ENCODE results near the gene DNAI4. TPM values are rescaled to one million over a fixed set of nuclear protein-coding genes. Genes with fewer than 3 reads are reported as not detected.
"Not testable (repeated sequence)": the region's sequence is repeated elsewhere in the genome, so short reads cannot be mapped to it uniquely, and the experiment has no call there.

The DNAI4 gene, protein sequence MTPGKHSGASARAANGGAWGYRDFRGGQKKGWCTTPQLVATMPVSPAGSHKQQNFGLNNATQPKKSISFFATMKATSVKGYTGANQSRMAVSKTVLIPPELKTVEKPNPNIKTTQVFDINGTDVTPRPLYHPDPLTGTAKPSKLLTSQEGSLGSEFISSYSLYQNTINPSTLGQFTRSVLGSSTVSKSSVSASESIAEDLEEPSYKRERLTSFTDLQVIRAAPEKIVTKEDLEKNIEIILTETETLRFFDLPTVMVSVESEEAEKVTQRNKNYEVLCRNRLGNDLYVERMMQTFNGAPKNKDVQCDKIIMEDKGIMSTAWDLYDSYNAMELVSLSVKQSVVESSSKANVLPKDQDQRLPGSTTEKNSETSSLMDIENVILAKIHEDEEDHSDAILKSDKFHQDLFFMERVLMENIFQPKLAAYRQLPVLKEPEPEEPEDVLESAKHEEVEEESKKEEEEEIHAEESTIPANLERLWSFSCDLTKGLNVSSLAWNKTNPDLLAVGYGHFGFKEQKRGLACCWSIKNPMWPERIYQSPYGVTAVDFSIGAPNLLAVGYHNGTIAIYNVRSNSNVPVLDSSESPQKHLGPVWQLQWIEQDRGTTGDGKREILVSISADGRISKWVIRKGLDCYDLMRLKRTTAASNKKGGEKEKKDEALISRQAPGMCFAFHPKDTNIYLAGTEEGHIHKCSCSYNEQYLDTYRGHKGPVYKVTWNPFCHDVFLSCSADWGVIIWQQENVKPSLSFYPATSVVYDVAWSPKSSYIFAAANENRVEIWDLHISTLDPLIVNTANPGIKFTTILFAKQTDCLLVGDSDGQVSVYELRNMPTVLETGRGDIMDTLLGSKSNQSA
- total RNA-seq = 1 to 10 TPM in 1 of 2 donors, under 1 TPM in 1; 0.66 to 9.1 TPM

DNA sequence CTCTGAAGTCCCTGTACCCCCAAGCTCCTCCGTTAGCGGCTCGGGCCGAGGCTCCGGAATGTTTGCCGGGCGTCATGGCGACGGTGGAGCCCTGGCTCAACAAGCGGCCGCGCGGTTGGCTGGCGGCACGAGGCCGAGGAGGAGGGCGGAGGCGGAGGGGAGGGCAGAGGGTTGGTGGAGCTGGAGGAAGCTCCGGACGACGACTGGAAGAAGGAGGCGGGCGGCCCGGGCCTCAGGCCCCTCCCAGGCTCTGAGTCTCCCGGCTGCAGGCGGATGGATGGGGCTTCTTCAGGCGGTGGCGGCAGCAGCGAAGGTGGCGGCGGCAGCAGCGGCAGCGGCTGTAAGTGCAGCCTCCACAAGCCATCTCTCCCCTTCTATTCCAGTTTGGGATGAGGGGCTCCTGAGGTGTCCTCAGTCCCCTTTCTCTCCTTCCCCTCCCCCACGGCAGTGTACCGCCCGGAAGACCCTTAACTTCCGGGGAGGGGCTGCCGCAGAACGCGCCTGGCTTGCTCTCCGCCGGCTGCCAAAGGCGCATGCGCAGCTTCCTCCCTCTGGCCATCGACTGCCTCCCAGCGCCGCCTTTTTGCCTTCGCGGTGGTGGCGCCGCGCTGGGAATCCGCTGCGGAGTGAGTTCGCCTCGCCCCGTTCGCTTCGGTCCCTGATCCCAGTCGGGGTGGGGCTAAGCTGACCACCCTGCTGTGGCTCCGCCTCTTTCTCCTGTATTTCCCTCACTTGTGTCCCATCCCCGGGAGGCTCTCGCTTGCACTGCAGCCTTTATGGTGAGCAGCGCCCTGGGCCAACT is at the start of gene DNAI4, which contains the start of gene MIER1:
TSS of gene DNAI4 (minus strand) at position 101 of the 802 bp plus-strand sequence. CDS start at position 76, 25 bp downstream.
TSS of gene MIER1 (plus strand) at position 235 of the 802 bp plus-strand sequence. CDS start at position 274, 39 bp downstream.
- DNase-seq = peak; percentile 98
- Histone ChIP-seq H3K27me3 (no peaks in the 10 kb centered on the region), H3K9me3 (no peaks in the 10 kb centered on the region), H3K36me3 (replicated peaks in 1 of 2; ENCODE audit: insufficient read depth in 1 of 2, low read depth in 2 of 2) (no peaks in the 10 kb centered on the region), H3K4me1 (peaks cover 19% of the 10 kb centered on the region), H3K27ac (peak within 1 kb of the TSS; percentile 75 to 94 (median 80)), H3K4me3 (peak within 1 kb of the TSS; percentile 37 to 87)
- 0 to 1% methylated on average over 16 to 57 of the region's 64 CpGs for WGBS, 2 donors
- intact Hi-C loops (cut with DNase I) = no loop called here
- TF ChIP-seq POLR2A (IDR thresholded peaks at IDR 0.05) = peak; percentile 26 to 72 (median 70)
- TF ChIP-seq, protein P1, sequence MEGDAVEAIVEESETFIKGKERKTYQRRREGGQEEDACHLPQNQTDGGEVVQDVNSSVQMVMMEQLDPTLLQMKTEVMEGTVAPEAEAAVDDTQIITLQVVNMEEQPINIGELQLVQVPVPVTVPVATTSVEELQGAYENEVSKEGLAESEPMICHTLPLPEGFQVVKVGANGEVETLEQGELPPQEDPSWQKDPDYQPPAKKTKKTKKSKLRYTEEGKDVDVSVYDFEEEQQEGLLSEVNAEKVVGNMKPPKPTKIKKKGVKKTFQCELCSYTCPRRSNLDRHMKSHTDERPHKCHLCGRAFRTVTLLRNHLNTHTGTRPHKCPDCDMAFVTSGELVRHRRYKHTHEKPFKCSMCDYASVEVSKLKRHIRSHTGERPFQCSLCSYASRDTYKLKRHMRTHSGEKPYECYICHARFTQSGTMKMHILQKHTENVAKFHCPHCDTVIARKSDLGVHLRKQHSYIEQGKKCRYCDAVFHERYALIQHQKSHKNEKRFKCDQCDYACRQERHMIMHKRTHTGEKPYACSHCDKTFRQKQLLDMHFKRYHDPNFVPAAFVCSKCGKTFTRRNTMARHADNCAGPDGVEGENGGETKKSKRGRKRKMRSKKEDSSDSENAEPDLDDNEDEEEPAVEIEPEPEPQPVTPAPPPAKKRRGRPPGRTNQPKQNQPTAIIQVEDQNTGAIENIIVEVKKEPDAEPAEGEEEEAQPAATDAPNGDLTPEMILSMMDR (IDR thresholded peaks at IDR 0.05) = peak in 4 of 7 experiments; percentile 37 to 70 (median 54)
- peak; percentile 97 for ATAC-seq

DNA sequence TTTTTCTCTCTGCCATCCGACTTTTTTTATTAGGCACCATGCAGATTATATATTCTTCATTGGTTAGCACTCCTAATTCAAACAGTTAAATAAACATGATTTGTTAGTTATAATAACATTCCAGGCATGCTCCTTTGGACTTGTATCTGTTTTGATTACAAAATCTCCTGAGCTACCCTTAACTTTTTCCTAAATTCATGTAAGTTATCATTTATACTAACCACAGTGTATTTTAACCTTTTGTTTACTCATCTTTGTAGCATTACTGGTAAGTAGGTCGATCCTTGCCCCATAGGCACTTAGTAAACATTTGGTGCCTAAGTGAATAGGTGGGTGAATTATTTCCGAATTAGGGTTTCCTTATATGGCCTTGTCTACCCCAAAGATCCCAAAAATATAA is 43.9 kb upstream of the DNAI4 start:
- 76 to 83% methylated on average over 3 of the region's 3 CpGs for WGBS, 2 donors
- intact Hi-C loops (cut with DNase I) = no loop called here
- H3K4me1 ChIP-seq = no peaks in the 10 kb centered on the region
- DNase-seq (no peak), ATAC-seq (no peak)
- H3K27ac ChIP-seq = no peak overlapping the region
- H3K27me3 ChIP-seq = no peaks in the 10 kb centered on the region
- peaks cover 0 to 13% of the 10 kb centered on the region in 2 donors for H3K36me3 ChIP-seq (replicated peaks in 1 of 2; ENCODE audit: insufficient read depth in 1 of 2, low read depth in 2 of 2)
- H3K4me3 ChIP-seq = no peak overlapping the region
- no peak for TF ChIP-seq POLR2A (IDR thresholded peaks at IDR 0.05)
- no peaks in the 10 kb centered on the region for H3K9me3 ChIP-seq

DNA sequence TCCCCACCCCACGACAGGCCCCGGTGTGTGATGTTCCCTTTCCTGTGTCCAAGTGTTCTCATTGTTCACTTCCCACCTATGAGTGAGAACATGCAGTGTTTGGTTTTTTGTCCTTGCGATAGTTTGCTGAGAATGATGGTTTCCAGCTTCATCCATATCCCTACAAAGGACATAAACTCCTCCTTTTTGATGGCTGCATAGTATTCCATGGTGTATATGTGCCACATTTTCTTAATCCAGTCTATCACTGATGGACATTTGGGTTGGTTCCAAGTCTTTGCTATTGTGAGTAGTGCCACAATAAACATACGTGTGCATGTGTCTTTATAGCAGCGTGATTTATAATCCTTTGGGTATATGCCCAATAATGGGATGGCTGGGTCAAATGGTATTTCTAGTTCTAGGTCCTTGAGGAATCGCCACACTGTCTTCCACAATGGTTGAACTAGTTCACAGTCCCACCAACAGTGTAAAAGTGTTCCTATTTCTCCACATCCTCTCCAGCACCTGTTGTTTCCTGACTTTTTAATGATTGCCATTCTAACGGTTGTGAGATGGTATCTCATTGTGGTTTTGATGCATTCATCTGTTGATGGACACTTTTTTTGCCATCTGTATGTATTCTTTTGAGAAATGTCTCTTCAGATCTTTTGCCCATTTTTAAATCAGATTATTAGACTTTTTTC is 41.7 kb upstream of the DNAI4 start:
- H3K27ac ChIP-seq; H3K9me3 ChIP-seq; H3K27me3 ChIP-seq; intact Hi-C loops (cut with DNase I); H3K4me1 ChIP-seq; ATAC-seq; H3K4me3 ChIP-seq; DNase-seq: not testable (repeated sequence)
- peaks cover 0 to 13% of the 10 kb centered on the region in 2 donors for H3K36me3 ChIP-seq (replicated peaks in 1 of 2; ENCODE audit: insufficient read depth in 1 of 2, low read depth in 2 of 2)
- WGBS, 2 donors = 93 to 96% methylated on average over 7 of the region's 7 CpGs

DNA sequence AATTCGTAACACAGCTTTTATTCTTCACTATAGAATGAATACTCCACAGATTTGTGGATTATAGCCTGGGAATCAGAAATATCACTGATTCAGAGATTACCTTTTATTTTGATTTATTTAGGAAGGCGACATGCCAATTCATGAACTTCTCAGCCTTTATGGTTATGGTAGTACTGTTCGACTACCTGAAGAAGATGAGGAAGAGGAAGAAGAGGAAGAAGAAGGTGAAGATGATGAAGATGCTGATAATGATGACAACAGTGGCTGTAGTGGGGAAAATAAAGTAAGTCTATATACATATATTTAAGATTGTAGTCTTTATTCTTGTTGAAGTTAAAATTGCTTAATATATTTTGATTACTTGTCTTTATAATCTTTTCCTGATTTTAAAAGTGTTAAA is 33.3 kb upstream of the DNAI4 start:
- Histone ChIP-seq H3K4me1 (peaks cover 8% of the 10 kb centered on the region), H3K27ac (no peak overlapping the region), H3K4me3 (no peak overlapping the region), H3K36me3 (replicated peaks in 1 of 2; ENCODE audit: insufficient read depth in 1 of 2, low read depth in 2 of 2) (peaks cover 0 to 14% of the 10 kb centered on the region in 2 donors), H3K27me3 (no peaks in the 10 kb centered on the region), H3K9me3 (no peaks in the 10 kb centered on the region)
- intact Hi-C loops (cut with DNase I) = no loop called here
- ATAC-seq (no peak), DNase-seq (no peak)
- TF ChIP-seq, protein P1 (IDR thresholded peaks at IDR 0.05) = no peak
- TF ChIP-seq POLR2A (IDR thresholded peaks at IDR 0.05) = no peak
- WGBS, 2 donors = 92 to 94% methylated on average over 3 of the region's 3 CpGs

DNA sequence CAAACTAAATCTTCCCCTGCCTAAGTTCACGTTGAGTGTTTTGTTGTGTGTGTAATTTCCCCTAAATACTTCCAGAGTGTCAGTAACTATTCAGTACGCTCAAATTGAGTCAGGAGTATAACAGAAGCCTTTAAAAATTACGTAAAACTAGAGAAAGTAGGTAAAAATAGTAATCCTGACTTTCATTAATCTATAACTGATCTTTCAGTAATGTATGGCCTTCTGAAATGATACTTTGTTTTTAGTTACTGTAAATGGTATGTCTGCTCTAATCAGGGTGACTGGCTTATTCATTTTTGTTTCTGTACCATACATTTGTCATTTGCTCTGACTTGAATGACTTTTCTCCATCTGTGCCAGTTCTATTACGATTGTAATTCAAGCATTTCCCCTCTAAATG is 29.6 kb upstream of the DNAI4 start:
- no peaks in the 10 kb centered on the region for H3K27me3 ChIP-seq
- intact Hi-C loops (cut with DNase I) = no loop called here
- TF ChIP-seq, protein P1 (IDR thresholded peaks at IDR 0.05) = no peak
- TF ChIP-seq POLR2A (IDR thresholded peaks at IDR 0.05) = no peak
- DNase-seq (no peak), ATAC-seq (no peak)
- no peak overlapping the region for H3K27ac ChIP-seq
- WGBS, 2 donors = 92 to 94% methylated on average over 4 of the region's 4 CpGs
- H3K36me3 ChIP-seq (replicated peaks in 1 of 2; ENCODE audit: insufficient read depth in 1 of 2, low read depth in 2 of 2) = peaks cover 0 to 10% of the 10 kb centered on the region in 2 donors
- no peaks in the 10 kb centered on the region for H3K9me3 ChIP-seq
- H3K4me1 ChIP-seq = peaks cover 8% of the 10 kb centered on the region
- no peak overlapping the region for H3K4me3 ChIP-seq

All from body of pancreas (tissue), 4 donors.